A549 (cell line): ENCODE measurements around the gene TRAPPC12. TPM values are rescaled to one million over a fixed set of nuclear protein-coding genes. Genes with fewer than 3 reads are reported as not detected.

Experiments
- ATAC-seq, 2 experiments: fragments of 200-7000 bp in 1 of 2; fragments of >200 bp in 1 of 2; cut with Nextera tagmentation in 1 of 2; cut with Tn5 transposase in 1 of 2; 3 replicates each; pipeline versions ENCODE4 v1.8.0 to v1.9.1; 2018 to 2020; ENCODE audit warnings: mild to moderate bottlenecking in 1 of 2, moderate library complexity in 1 of 2
- CTCF ChIA-PET: fragments of 300-600 bp; sonication (Branson Sonifier 250); formaldehyde crosslinking; extraction: SDS; loops from one replicate; lab custom pipeline; 2021; ENCODE audit warnings: antibody characterized with exemption, inconsistent platforms; lab: Yijun Ruan, JAX
- POLR2A ChIA-PET: fragments of 350-600 bp; formaldehyde crosslinking; extraction: SDS; loops from one replicate; lab custom pipeline; 2021; ENCODE audit warnings: antibody characterized with exemption, inconsistent platforms; lab: Yijun Ruan, JAX
- DNase-seq, 2 experiments: peaks; one replicate each; pipeline versions ENCODE4 v3.0.0 to v3.0.0-alpha.2; 2011 to 2016; ENCODE audit warnings: low read depth in 1 of 2, low spot score in 1 of 2
- FAIRE-seq: peaks from 2 replicates; lab custom pipeline; 2011; peaks lifted over from hg19 to GRCh38; lab: Jason Lieb, UNC
- H3K27ac ChIP-seq, 2 experiments: fragments of >200 bp; sonication (Bioruptor Twin); formaldehyde crosslinking; 3 replicates each; pipeline ENCODE4 v1.5.1; 2016 to 2017
- H3K4me1 ChIP-seq: fragments of >200 bp; sonication (Bioruptor Twin); formaldehyde crosslinking; 3 replicates; pipeline ENCODE4 v1.6.1; 2016
- H3K4me2 ChIP-seq: fragments of >200 bp; sonication (Bioruptor Twin); formaldehyde crosslinking; 3 replicates; pipeline ENCODE4 v1.6.1; 2016
- H3K4me3 ChIP-seq: fragments of >200 bp; sonication (Bioruptor Twin); formaldehyde crosslinking; 3 replicates; pipeline ENCODE4 v1.5.1; 2016
- H3K9me3 ChIP-seq: fragments of >200 bp; sonication (Bioruptor Twin); formaldehyde crosslinking; 3 replicates; pipeline ENCODE4 v1.6.1; 2016
- CBX2 ChIP-seq: fragments of 200-600 bp; sonication (generic); IDR thresholded peaks from 2 replicates; pipeline ENCODE4 v1.6.1; 2016; ENCODE audit warnings: low read depth, mild to moderate bottlenecking, borderline replicate concordance
- CBX8 ChIP-seq: fragments of 200-600 bp; sonication (generic); IDR thresholded peaks from 2 replicates; pipeline ENCODE4 v1.6.1; 2016
- CHD2 ChIP-seq: fragments of 150-350 bp; IDR thresholded peaks from 2 replicates; pipeline ENCODE4 v1.6.1; 2014; ENCODE audit warnings: low read length; ENCODE audit not compliant: partially characterized antibody
- CHD4 ChIP-seq: fragments of 200-600 bp; sonication (generic); IDR thresholded peaks from 2 replicates; pipeline ENCODE4 v1.6.1; 2016; ENCODE audit warnings: antibody characterized with exemption, mild to moderate bottlenecking, borderline replicate concordance
- EHF ChIP-seq: fragments of 250-450 bp; sonication (Bioruptor Pico); IDR thresholded peaks from 2 replicates; pipeline ENCODE4 v1.5.0; 2020; ENCODE audit warnings: mild to moderate bottlenecking
- EHMT2 ChIP-seq: fragments of 200-600 bp; sonication (generic); IDR thresholded peaks from 2 replicates; pipeline ENCODE4 v1.6.1; 2016; ENCODE audit warnings: antibody characterized with exemption, low read depth, mild to moderate bottlenecking, moderate library complexity
- FOSB ChIP-seq: fragments of 250-450 bp; sonication (Bioruptor Pico); IDR thresholded peaks from 2 replicates; pipeline ENCODE4 v1.5.0; 2020; ENCODE audit warnings: mild to moderate bottlenecking, moderate library complexity
- FOXS1 ChIP-seq: fragments of 250-450 bp; sonication (Bioruptor Pico); IDR thresholded peaks from 2 replicates; pipeline ENCODE4 v1.5.0; 2020; ENCODE audit warnings: mild to moderate bottlenecking, moderate library complexity
- HDAC2 ChIP-seq: fragments of 200-600 bp; sonication (generic); IDR thresholded peaks from 2 replicates; pipeline ENCODE4 v1.6.1; 2016
- HOXA7 ChIP-seq: fragments of 250-450 bp; sonication (Bioruptor Pico); IDR thresholded peaks from 2 replicates; pipeline ENCODE4 v1.5.0; 2020; ENCODE audit warnings: mild to moderate bottlenecking, moderate library complexity
- HOXB13 ChIP-seq: fragments of 250-450 bp; sonication (Bioruptor Pico); IDR thresholded peaks from 2 replicates; pipeline ENCODE4 v1.5.0; 2020; ENCODE audit warnings: low read depth, mild to moderate bottlenecking, moderate library complexity
- JUN ChIP-seq, 2 experiments: fragments of >200 bp; sonication (Bioruptor Twin); formaldehyde crosslinking; IDR thresholded peaks; 2 replicates in 1 of 2; 3 replicates in 1 of 2; pipeline ENCODE4 v1.6.1; 2016 to 2017
- JUNB ChIP-seq: fragments of >200 bp; sonication (Bioruptor Twin); formaldehyde crosslinking; IDR thresholded peaks from 2 replicates; pipeline ENCODE4 v1.6.1; 2016
- KDM1A ChIP-seq: fragments of 200-600 bp; sonication (generic); IDR thresholded peaks from 2 replicates; pipeline ENCODE4 v1.6.1; 2016; ENCODE audit warnings: low read depth, mild to moderate bottlenecking
- MAFK ChIP-seq: fragments of 450-650 bp; IDR thresholded peaks from 2 replicates; pipeline ENCODE4 v1.6.1; 2014; ENCODE audit not compliant: partially characterized antibody
- MAZ ChIP-seq: fragments of 150-350 bp; IDR thresholded peaks from 2 replicates; pipeline ENCODE4 v1.6.1; 2014; ENCODE audit warnings: antibody characterized with exemption, low read depth, low read length, borderline replicate concordance
- NPAS2 ChIP-seq: fragments of 250-450 bp; sonication (Bioruptor Pico); IDR thresholded peaks from 2 replicates; pipeline ENCODE4 v1.8.0; 2022; ENCODE audit warnings: mild to moderate bottlenecking, moderate library complexity, borderline replicate concordance
- NR3C1 ChIP-seq: fragments of >200 bp; sonication (Bioruptor Twin); formaldehyde crosslinking; IDR thresholded peaks from 3 replicates; pipeline ENCODE4 v1.6.1; 2017
- POLR2A ChIP-seq: IDR thresholded peaks from 2 replicates; pipeline ENCODE4 v1.6.1; 2012; ENCODE audit warnings: mild to moderate bottlenecking, low read length
- RAD21 ChIP-seq, 2 experiments: fragments of >200 bp in 1 of 2; sonication (Bioruptor Twin) in 1 of 2; formaldehyde crosslinking in 1 of 2; IDR thresholded peaks in 1 of 2; conservative IDR thresholded peaks in 1 of 2; 2 replicates in 1 of 2; 3 replicates in 1 of 2; pipeline ENCODE4 v1.6.1; 2012 to 2018; ENCODE audit warnings: inconsistent platforms in 1 of 2
- RARB ChIP-seq: fragments of 250-450 bp; sonication (Bioruptor Pico); IDR thresholded peaks from 2 replicates; pipeline ENCODE4 v1.8.0; 2021; ENCODE audit warnings: mild to moderate bottlenecking, moderate library complexity
- RCOR1 ChIP-seq: fragments of 150-350 bp; IDR thresholded peaks from 2 replicates; pipeline ENCODE4 v1.6.1; 2014; ENCODE audit warnings: antibody characterized with exemption, low read length, low read depth
- WGBS: methylation state at CpG from one replicate; pipeline ENCODE4 v1.1.6; 2017; ENCODE audit errors: missing lambda C conversion rate; 5-methylcytosine and 5-hydroxymethylcytosine counted together
- polyA plus RNA-seq, 4 experiments: library from polyadenylated mRNA; depleted of rRNA in 3 of 4; stranded (reverse); fragments of >200 nt; fragmentation: RNase III in 1 of 4; extraction: RNeasy Plus Mini Kit Qiagen cat#74134 plus additional on column Dnase treatment in 1 of 4; gene quantifications; 2 replicates in 3 of 4; 3 replicates in 1 of 4; pipeline ENCODE4 v1.2.3, GENCODE V29; 2011 to 2017
- TF ChIP-seq, protein P1 (sequence below): fragments of >200 bp; sonication (Bioruptor Twin); formaldehyde crosslinking; IDR thresholded peaks from 3 replicates; pipeline ENCODE4 v1.5.1; 2016
- TF ChIP-seq, protein P2 (sequence below): IDR thresholded peaks from 2 replicates; pipeline ENCODE4 v1.6.1; 2012
- TF ChIP-seq, protein P3 (sequence below): fragments of >200 bp; sonication (Bioruptor Twin); formaldehyde crosslinking; IDR thresholded peaks from 3 replicates; pipeline ENCODE4 v1.6.1; 2016
- TF ChIP-seq, protein P4 (sequence below): fragments of >200 bp; sonication (Bioruptor Twin); formaldehyde crosslinking; IDR thresholded peaks from 2 replicates; pipeline ENCODE4 v1.6.1; 2016
- TF ChIP-seq, protein P5 (sequence below): IDR thresholded peaks from 2 replicates; pipeline ENCODE4 v1.6.1; 2012

Gene TRAPPC12
- polyA plus RNA-seq, 2 of the 4 experiments (the other 2 are of a cell fraction): 42.3 to 55.0 TPM

DNA sequence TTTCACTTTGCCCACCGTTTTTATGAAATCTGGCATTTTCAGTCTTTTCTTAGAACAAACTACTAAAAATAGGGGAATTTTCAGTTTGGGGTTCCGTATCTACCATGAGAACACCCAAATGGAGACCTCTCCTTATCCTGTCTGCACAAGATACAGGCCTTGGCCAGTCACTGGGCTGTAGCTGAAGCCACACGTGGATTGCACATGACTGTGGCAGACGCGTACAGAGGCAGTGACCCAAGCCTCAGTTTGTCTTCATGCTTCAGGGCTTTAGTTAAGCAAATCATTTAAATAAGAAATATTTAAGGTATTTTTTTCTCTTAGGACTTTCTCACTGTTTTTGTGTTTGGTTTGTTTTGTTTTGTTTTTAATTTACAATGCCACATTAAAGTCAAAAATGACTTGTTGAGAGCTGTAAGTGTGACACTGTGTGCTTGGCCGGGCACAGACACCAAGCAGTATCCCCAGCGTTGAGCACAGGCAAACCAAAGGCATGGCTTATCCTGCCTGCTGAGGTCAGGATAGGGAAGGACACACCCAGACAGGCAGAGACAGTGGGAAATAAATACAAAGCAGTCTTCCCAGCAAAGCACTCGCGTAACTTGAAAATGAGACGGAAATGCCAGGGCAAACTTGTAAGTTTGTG, 53.3 kb downstream of the TRAPPC12 start:
- H3K4me3 ChIP-seq: no peak overlapping the region
- ATAC-seq: no peak

DNA sequence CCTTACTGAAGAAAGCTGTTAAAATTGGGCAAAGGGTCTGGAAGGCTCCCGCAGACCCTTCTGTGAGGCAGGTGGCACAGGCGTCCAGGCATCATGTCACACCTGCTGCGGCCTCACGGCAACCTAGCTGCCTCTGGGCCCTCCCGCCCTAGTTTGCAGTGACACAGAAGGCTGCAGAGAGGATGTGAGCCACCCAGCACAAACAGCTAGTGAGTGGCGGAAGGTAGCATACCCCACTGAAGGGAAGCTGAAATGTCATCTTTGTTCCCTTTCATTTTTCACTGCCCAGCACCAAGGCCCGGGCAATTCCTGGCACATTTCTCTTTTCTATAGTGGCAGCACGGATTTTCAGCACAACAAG, 53.8 kb downstream of the TRAPPC12 start:
- no peaks in the 10 kb centered on the region for H3K9me3 ChIP-seq
- no peak for DNase-seq
- H3K4me1 ChIP-seq: no peaks in the 10 kb centered on the region
- ATAC-seq: no peak
- no peak overlapping the region for H3K4me3 ChIP-seq
- no peak overlapping the region for H3K27ac ChIP-seq
- TF ChIP-seq HDAC2 (no peak), KDM1A (no peak), CBX8 (no peak), EHF (CRISPR knock-in tag) (no peak), NR3C1 (no peak), CHD2 (no peak), FOXS1 (CRISPR knock-in tag) (no peak), RCOR1 (no peak), HOXB13 (CRISPR knock-in tag) (no peak), MAFK (no peak), POLR2A (no peak), FOSB (CRISPR knock-in tag) (no peak), CBX2 (no peak), EHMT2 (no peak)
- TF ChIP-seq, protein P1, sequence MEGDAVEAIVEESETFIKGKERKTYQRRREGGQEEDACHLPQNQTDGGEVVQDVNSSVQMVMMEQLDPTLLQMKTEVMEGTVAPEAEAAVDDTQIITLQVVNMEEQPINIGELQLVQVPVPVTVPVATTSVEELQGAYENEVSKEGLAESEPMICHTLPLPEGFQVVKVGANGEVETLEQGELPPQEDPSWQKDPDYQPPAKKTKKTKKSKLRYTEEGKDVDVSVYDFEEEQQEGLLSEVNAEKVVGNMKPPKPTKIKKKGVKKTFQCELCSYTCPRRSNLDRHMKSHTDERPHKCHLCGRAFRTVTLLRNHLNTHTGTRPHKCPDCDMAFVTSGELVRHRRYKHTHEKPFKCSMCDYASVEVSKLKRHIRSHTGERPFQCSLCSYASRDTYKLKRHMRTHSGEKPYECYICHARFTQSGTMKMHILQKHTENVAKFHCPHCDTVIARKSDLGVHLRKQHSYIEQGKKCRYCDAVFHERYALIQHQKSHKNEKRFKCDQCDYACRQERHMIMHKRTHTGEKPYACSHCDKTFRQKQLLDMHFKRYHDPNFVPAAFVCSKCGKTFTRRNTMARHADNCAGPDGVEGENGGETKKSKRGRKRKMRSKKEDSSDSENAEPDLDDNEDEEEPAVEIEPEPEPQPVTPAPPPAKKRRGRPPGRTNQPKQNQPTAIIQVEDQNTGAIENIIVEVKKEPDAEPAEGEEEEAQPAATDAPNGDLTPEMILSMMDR: no peak
- TF ChIP-seq, protein P2, sequence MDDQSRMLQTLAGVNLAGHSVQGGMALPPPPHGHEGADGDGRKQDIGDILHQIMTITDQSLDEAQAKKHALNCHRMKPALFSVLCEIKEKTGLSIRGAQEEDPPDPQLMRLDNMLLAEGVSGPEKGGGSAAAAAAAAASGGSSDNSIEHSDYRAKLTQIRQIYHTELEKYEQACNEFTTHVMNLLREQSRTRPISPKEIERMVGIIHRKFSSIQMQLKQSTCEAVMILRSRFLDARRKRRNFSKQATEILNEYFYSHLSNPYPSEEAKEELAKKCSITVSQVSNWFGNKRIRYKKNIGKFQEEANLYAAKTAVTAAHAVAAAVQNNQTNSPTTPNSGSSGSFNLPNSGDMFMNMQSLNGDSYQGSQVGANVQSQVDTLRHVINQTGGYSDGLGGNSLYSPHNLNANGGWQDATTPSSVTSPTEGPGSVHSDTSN: no peak
- TF ChIP-seq, protein P3, sequence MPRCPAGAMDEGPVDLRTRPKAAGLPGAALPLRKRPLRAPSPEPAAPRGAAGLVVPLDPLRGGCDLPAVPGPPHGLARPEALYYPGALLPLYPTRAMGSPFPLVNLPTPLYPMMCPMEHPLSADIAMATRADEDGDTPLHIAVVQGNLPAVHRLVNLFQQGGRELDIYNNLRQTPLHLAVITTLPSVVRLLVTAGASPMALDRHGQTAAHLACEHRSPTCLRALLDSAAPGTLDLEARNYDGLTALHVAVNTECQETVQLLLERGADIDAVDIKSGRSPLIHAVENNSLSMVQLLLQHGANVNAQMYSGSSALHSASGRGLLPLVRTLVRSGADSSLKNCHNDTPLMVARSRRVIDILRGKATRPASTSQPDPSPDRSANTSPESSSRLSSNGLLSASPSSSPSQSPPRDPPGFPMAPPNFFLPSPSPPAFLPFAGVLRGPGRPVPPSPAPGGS: no peak
- TF ChIP-seq, protein P4, sequence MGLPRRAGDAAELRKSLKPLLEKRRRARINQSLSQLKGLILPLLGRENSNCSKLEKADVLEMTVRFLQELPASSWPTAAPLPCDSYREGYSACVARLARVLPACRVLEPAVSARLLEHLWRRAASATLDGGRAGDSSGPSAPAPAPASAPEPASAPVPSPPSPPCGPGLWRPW: no peak
- ChIA-PET CTCF (interaction anchor here (0.6 to 3.3 kb wide), 4 partner anchors 9 to 210 kb away, joined by 3 to 23 read pairs (median 5); no protein-coding TSS in a partner anchor), POLR2A (no interaction called here)
- no peak for FAIRE-seq
- no peak overlapping the region for H3K4me2 ChIP-seq
- WGBS: 90% methylated on average over 8 of the region's 8 CpGs

More for the DNA sequence above, 53.3 kb downstream of the TRAPPC12 start:
- POLR2A ChIA-PET: no interaction called here
- 91% methylated on average over 10 of the region's 10 CpGs for WGBS
- H3K9me3 ChIP-seq: no peaks in the 10 kb centered on the region
- CTCF ChIA-PET: interaction anchor here (0.6 to 3.3 kb wide), 4 partner anchors 9 to 210 kb away, joined by 3 to 23 read pairs (median 5); no protein-coding TSS in a partner anchor
- H3K27ac ChIP-seq: no peak overlapping the region
- no peaks in the 10 kb centered on the region for H3K4me1 ChIP-seq
- FAIRE-seq: no peak
- H3K4me2 ChIP-seq: no peak overlapping the region
- DNase-seq: no peak
- no peak for TF ChIP-seq CHD4
- no peak for TF ChIP-seq EHF (CRISPR knock-in tag)
- no peak for TF ChIP-seq RCOR1
- no peak for TF ChIP-seq JUN (IDR thresholded peaks at IDR 0.05)
- TF ChIP-seq HOXA7 (CRISPR knock-in tag): no peak
- no peak for TF ChIP-seq MAZ
- no peak for TF ChIP-seq KDM1A
- TF ChIP-seq JUNB: no peak
- TF ChIP-seq, protein P5, sequence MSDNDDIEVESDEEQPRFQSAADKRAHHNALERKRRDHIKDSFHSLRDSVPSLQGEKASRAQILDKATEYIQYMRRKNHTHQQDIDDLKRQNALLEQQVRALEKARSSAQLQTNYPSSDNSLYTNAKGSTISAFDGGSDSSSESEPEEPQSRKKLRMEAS: no peak
- TF ChIP-seq, protein P4: no peak
- TF ChIP-seq FOXS1 (CRISPR knock-in tag): no peak
- TF ChIP-seq NPAS2: no peak
- no peak for TF ChIP-seq RARB
- TF ChIP-seq, protein P1: no peak
- no peak for TF ChIP-seq MAFK
- TF ChIP-seq RAD21 (conservative IDR thresholded peaks at IDR 0.05 in 1 of 2, IDR thresholded peaks at IDR 0.05 in 1 of 2): no peak
